WERI-Rb-1 (cell line): ENCODE results near the gene GALNT12.

Source experiments
- DNase-seq: peaks from one replicate; pipeline ENCODE4 v3.0.0-alpha.2; 2020
- H3K27ac ChIP-seq: fragments of 250-450 bp; sonication (Bioruptor Pico); 2 replicates; pipeline ENCODE4 v1.5.1; 2020; ENCODE audit warnings: mild to moderate bottlenecking, moderate library complexity
- H3K27me3 ChIP-seq: fragments of 250-450 bp; sonication (Bioruptor Pico); 2 replicates; pipeline ENCODE4 v1.5.1; 2021; ENCODE audit warnings: mild to moderate bottlenecking, low read depth, moderate library complexity; ENCODE audit not compliant: insufficient read depth, severe bottlenecking
- H3K36me3 ChIP-seq: fragments of 250-450 bp; sonication (Bioruptor Pico); 2 replicates; pipeline ENCODE4 v1.5.1; 2020; ENCODE audit warnings: mild to moderate bottlenecking, moderate library complexity
- H3K4me3 ChIP-seq: 2 replicates; pipeline ENCODE4 v1.5.1; 2011; ENCODE audit warnings: low read depth, mild to moderate bottlenecking, control low read depth, low read length
- H3K9me3 ChIP-seq: fragments of 250-450 bp; sonication (Bioruptor Pico); 2 replicates; pipeline ENCODE4 v1.5.1; 2021; ENCODE audit warnings: mild to moderate bottlenecking, moderate library complexity; ENCODE audit not compliant: severe bottlenecking
- CTCF ChIP-seq: IDR thresholded peaks from 2 replicates; pipeline ENCODE4 v1.5.1; 2011; ENCODE audit warnings: low read depth, mild to moderate bottlenecking, control low read depth, inconsistent platforms, low read length

Gene GALNT12

GRCh38 chr9:98783518-98784226 is 23.8 kb upstream of the GALNT12 start:
- H3K4me3 ChIP-seq: no peak overlapping the region
- no peak for DNase-seq
- no peak for TF ChIP-seq CTCF
- H3K27ac ChIP-seq: no peak overlapping the region
- H3K27me3 ChIP-seq: no peaks in the 10 kb centered on the region
- H3K9me3 ChIP-seq: no peaks in the 10 kb centered on the region
- H3K36me3 ChIP-seq: peaks cover 45% of the 10 kb centered on the region

DNA sequence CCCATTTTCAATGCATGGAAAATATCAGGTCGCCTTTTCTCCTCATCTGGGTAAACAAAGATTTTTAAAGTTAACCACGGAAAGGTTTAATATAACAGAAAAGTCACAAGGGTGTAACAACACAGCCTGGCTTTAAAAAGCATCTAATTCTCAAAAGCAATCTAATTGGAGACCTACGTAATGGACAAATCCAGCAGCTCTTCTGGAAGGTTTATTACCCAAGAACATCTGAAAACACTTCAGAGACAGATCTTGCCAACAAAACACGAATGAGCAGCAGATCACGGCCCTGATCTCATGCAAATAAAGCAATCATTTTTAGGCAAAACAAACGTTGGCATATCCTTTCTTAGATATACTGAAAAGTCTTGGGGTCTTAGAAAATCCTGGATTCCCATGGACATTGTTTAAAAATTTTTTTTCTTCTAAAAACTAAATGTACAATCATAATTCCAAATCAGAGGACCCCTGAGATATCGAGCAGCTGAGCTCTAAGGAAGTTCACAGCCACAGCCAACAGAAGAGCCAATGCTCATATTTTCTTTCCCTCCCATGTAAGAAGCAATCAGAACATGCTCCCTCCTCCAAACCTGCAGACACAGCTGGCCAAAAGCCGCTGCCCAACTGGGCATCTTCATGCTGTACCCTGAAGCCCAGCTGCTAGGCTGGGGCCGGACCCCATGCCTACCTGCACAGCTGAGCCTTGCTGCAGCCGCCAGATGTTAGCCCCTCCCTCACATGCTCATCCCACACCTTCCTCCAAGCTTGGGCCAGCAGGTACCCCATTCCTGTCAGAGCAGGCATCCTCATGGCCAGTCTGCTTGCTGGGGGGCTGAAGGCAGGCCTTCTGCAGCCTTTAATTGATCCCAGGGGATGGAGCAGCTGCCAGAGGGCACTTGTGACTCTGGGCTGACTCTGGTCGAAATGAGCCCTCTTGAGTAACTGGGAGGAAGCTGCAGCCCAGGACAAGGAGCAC is 22.4 kb upstream of the GALNT12 start:
- Histone ChIP-seq H3K27ac (no peak overlapping the region), H3K36me3 (peaks cover 57% of the 10 kb centered on the region), H3K9me3 (no peaks in the 10 kb centered on the region), H3K27me3 (no peaks in the 10 kb centered on the region), H3K4me3 (no peak overlapping the region)
- TF ChIP-seq CTCF: no peak
- DNase-seq: no peak

DNA sequence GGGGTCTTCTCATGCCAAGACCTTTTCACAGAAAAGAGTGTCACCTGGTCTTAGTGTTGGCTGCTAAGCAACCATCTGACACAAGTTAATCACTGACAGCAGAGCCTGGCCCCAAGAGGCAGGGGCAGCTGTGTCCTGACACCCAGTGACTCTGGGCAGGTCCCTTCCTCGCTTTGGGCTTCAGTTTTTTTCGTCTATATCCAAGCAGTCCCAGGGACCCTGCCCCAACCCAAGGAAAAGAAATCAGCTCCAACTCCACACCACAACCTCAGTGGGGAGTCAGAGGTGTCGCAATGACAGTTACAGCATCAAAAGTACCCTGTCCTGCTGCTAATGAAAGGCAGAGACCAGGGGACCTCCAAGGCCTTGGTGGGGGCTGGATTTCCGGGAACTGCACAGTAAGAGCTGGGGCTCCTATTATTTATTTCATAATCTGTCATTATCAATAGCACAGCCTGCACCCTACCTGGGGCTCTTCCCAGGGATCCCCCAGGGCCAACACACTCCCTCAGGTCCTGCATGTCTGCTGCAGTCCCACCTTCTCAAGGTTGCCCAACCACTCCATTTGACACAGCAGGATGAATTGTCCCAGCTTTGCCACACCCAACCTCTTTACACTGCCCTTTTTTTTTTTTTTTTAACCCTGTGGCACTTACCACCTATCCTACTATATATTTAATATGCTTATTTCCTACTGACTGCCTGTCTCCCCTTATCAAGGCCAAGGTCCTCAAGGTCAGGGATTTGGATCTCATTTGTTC is 20.5 kb upstream of the GALNT12 start:
- no peaks in the 10 kb centered on the region for H3K9me3 ChIP-seq
- H3K27me3 ChIP-seq: no peaks in the 10 kb centered on the region
- H3K4me3 ChIP-seq: no peak overlapping the region
- peaks cover 53% of the 10 kb centered on the region for H3K36me3 ChIP-seq
- no peak for TF ChIP-seq CTCF
- DNase-seq: no peak
- no peak overlapping the region for H3K27ac ChIP-seq

DNA sequence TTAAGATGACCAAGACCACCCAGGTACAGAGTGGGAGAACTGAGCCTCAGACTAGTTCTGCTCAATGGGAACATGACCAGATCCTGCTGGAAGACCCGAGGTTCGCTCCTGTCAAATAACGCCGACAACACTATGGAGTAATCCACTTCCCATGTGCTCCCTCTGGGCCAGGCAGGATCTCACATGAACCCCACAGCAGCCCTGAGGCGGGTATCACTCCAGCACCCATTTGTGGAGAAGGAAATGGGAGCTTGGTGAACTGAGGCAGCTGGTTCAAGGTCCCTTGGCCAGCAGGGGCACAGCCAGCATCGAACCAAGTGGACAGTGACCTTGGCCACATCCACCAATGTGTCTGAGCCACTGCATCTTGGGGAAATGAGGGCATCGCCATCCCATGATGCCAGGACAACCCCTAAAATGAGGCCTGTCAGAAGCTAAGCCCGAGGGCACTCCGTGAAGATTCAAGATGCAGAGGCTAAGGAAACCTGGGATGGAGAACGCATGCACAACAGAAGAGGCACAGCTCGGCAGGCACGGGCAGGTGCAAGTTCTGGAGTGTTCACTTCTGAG is 19.6 kb upstream of the GALNT12 start:
- Histone ChIP-seq H3K4me3 (no peak overlapping the region), H3K27ac (no peak overlapping the region), H3K27me3 (no peaks in the 10 kb centered on the region), H3K9me3 (no peaks in the 10 kb centered on the region), H3K36me3 (peaks cover 44% of the 10 kb centered on the region)
- DNase-seq: no peak
- no peak for TF ChIP-seq CTCF

GRCh38 chr9:98789483-98790133 is 17.9 kb upstream of the GALNT12 start:
- Histone ChIP-seq H3K4me3 (no peak overlapping the region), H3K27ac (no peak overlapping the region), H3K9me3 (no peaks in the 10 kb centered on the region), H3K27me3 (no peaks in the 10 kb centered on the region), H3K36me3 (peaks cover 36% of the 10 kb centered on the region)
- no peak for DNase-seq
- TF ChIP-seq CTCF: no peak
